ENCODE measurements around the gene UEVLD.

DNA sequence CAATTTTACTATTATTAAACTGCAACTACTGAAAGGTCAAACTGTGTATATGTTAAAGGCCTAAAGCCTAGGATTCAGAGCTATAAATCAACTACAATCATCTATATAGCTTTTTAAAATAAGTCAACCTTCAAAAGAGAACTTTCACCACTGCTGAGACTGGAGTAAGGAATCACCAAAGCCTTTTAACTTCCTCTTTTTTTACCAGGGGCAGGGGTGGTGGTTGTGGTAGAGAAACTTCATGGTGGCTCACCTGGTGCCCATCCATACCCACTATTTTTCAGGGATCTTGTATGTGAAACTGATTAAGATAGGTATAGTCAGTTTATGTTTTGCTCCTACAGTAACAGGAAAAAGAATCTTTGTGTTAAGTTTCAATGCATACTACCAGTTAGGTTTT lies 93.3 kb downstream of the UEVLD start:
- TF ChIP-seq, protein P1, sequence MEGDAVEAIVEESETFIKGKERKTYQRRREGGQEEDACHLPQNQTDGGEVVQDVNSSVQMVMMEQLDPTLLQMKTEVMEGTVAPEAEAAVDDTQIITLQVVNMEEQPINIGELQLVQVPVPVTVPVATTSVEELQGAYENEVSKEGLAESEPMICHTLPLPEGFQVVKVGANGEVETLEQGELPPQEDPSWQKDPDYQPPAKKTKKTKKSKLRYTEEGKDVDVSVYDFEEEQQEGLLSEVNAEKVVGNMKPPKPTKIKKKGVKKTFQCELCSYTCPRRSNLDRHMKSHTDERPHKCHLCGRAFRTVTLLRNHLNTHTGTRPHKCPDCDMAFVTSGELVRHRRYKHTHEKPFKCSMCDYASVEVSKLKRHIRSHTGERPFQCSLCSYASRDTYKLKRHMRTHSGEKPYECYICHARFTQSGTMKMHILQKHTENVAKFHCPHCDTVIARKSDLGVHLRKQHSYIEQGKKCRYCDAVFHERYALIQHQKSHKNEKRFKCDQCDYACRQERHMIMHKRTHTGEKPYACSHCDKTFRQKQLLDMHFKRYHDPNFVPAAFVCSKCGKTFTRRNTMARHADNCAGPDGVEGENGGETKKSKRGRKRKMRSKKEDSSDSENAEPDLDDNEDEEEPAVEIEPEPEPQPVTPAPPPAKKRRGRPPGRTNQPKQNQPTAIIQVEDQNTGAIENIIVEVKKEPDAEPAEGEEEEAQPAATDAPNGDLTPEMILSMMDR (IDR thresholded peaks at IDR 0.05) = no peak
- no peak for TF ChIP-seq POLR2A (IDR thresholded peaks at IDR 0.05)
- no peak for TF ChIP-seq EP300 (IDR thresholded peaks at IDR 0.05)

Measured in tibial nerve (tissue), 4 donors.